ENCODE results near the gene BLID.

BLID gene

GRCh38 chr11:122156940-122157382 is 40.9 kb upstream of the BLID start:
- Histone ChIP-seq H2AK5ac (ENCODE audit: low read length) (no peak overlapping the region), H3K9ac (ENCODE audit: low read length) (no peak overlapping the region), H3K79me2 (ENCODE audit: control insufficient read depth, insufficient read depth, low read length, poor library complexity) (no peaks in the 10 kb centered on the region), H4K91ac (ENCODE audit: low read depth, low read length) (no peak overlapping the region), H3K9me3 (ENCODE audit: insufficient read depth, low read depth, low read length) (no peaks in the 10 kb centered on the region), H3K4ac (ENCODE audit: low read depth, low read length) (no peak overlapping the region), H3K27ac (ENCODE audit: low read depth, low read length) (no peak overlapping the region), H2BK12ac (ENCODE audit: low read length) (no peak overlapping the region), H4K12ac (ENCODE audit: low read depth, low read length) (no peak overlapping the region), H3K14ac (ENCODE audit: low read length) (no peak overlapping the region), H3K27me3 (ENCODE audit: insufficient read depth, low read length) (no peaks in the 10 kb centered on the region), H4K8ac (ENCODE audit: low read depth, low read length) (no peak overlapping the region), H3K4me2 (ENCODE audit: low read length) (no peak overlapping the region), H3K4me3 (ENCODE audit: low read depth, low read length) (no peak overlapping the region), H3K18ac (ENCODE audit: low read length) (no peak overlapping the region), H2BK120ac (ENCODE audit: insufficient read depth, low read length, poor library complexity) (no peak overlapping the region), H3K79me1 (ENCODE audit: low read length) (no peaks in the 10 kb centered on the region), H3K4me1 (ENCODE audit: control insufficient read depth in 1 of 2, insufficient read depth in 2 of 2, low read length in 2 of 2) (no peaks in the 10 kb centered on the region), H3K23ac (ENCODE audit: low read length) (no peak overlapping the region), H2BK5ac (ENCODE audit: low read depth, low read length, poor library complexity) (no peak overlapping the region), H2AFZ (ENCODE audit: insufficient read depth, low read length, poor library complexity) (no peak overlapping the region), H3K36me3 (ENCODE audit: control insufficient read depth in 1 of 2, insufficient read depth in 2 of 2, low read length in 2 of 2) (no peaks in the 10 kb centered on the region)
- no CpG with 5 or more reads among the region's 7 CpGs for WGBS (ENCODE audit: extremely low coverage, insufficient coverage, insufficient read length)
- DNase-seq, result no peak

GRCh38 chr11:122155765-122156527 is 39.9 kb upstream of the BLID start:
- Histone ChIP-seq H2BK120ac (ENCODE audit: insufficient read depth, low read length, poor library complexity) (no peak overlapping the region), H3K27ac (ENCODE audit: low read depth, low read length) (no peak overlapping the region), H3K27me3 (ENCODE audit: insufficient read depth, low read length) (no peaks in the 10 kb centered on the region), H3K9ac (ENCODE audit: low read length) (no peak overlapping the region), H2BK5ac (ENCODE audit: low read depth, low read length, poor library complexity) (no peak overlapping the region), H3K23ac (ENCODE audit: low read length) (no peak overlapping the region), H3K36me3 (ENCODE audit: control insufficient read depth in 1 of 2, insufficient read depth in 2 of 2, low read length in 2 of 2) (no peaks in the 10 kb centered on the region), H3K4me3 (ENCODE audit: low read depth, low read length) (no peak overlapping the region), H3K4me1 (ENCODE audit: control insufficient read depth in 1 of 2, insufficient read depth in 2 of 2, low read length in 2 of 2) (no peaks in the 10 kb centered on the region), H3K4ac (ENCODE audit: low read depth, low read length) (no peak overlapping the region), H4K8ac (ENCODE audit: low read depth, low read length) (no peak overlapping the region), H2AFZ (ENCODE audit: insufficient read depth, low read length, poor library complexity) (no peak overlapping the region), H4K91ac (ENCODE audit: low read depth, low read length) (no peak overlapping the region), H3K9me3 (ENCODE audit: insufficient read depth, low read depth, low read length) (no peaks in the 10 kb centered on the region), H3K18ac (ENCODE audit: low read length) (no peak overlapping the region), H3K14ac (ENCODE audit: low read length) (no peak overlapping the region), H3K79me2 (ENCODE audit: control insufficient read depth, insufficient read depth, low read length, poor library complexity) (no peaks in the 10 kb centered on the region), H3K4me2 (ENCODE audit: low read length) (no peak overlapping the region), H2BK12ac (ENCODE audit: low read length) (no peak overlapping the region), H4K12ac (ENCODE audit: low read depth, low read length) (no peak overlapping the region), H2AK5ac (ENCODE audit: low read length) (no peak overlapping the region), H3K79me1 (ENCODE audit: low read length) (no peaks in the 10 kb centered on the region)
- WGBS (ENCODE audit: extremely low coverage, insufficient coverage, insufficient read length), result no CpG with 5 or more reads among the region's 14 CpGs
- DNase-seq, result no peak

GRCh38 chr11:122154994-122155393 is 39.0 kb upstream of the BLID start:
- no CpG with 5 or more reads among the region's 1 CpG for WGBS (ENCODE audit: extremely low coverage, insufficient coverage, insufficient read length)
- no peak overlapping the region for H2AK5ac ChIP-seq (ENCODE audit: low read length)
- no peaks in the 10 kb centered on the region for H3K79me1 ChIP-seq (ENCODE audit: low read length)
- H3K23ac ChIP-seq (ENCODE audit: low read length), result no peak overlapping the region
- H4K12ac ChIP-seq (ENCODE audit: low read depth, low read length), result no peak overlapping the region
- no peak overlapping the region for H3K4me2 ChIP-seq (ENCODE audit: low read length)
- no peak overlapping the region for H3K4ac ChIP-seq (ENCODE audit: low read depth, low read length)
- H3K36me3 ChIP-seq (ENCODE audit: control insufficient read depth in 1 of 2, insufficient read depth in 2 of 2, low read length in 2 of 2), result no peaks in the 10 kb centered on the region
- H3K9ac ChIP-seq (ENCODE audit: low read length), result no peak overlapping the region
- no peak for DNase-seq
- H3K27ac ChIP-seq (ENCODE audit: low read depth, low read length), result no peak overlapping the region
- no peak overlapping the region for H3K14ac ChIP-seq (ENCODE audit: low read length)
- H4K8ac ChIP-seq (ENCODE audit: low read depth, low read length), result no peak overlapping the region
- H2BK5ac ChIP-seq (ENCODE audit: low read depth, low read length, poor library complexity), result no peak overlapping the region
- no peak overlapping the region for H3K4me3 ChIP-seq (ENCODE audit: low read depth, low read length)
- H2AFZ ChIP-seq (ENCODE audit: insufficient read depth, low read length, poor library complexity), result no peak overlapping the region
- no peaks in the 10 kb centered on the region for H3K4me1 ChIP-seq (ENCODE audit: control insufficient read depth in 1 of 2, insufficient read depth in 2 of 2, low read length in 2 of 2)
- H3K79me2 ChIP-seq (ENCODE audit: control insufficient read depth, insufficient read depth, low read length, poor library complexity), result no peaks in the 10 kb centered on the region
- H3K9me3 ChIP-seq (ENCODE audit: insufficient read depth, low read depth, low read length), result no peaks in the 10 kb centered on the region
- H2BK12ac ChIP-seq (ENCODE audit: low read length), result no peak overlapping the region
- no peak overlapping the region for H4K91ac ChIP-seq (ENCODE audit: low read depth, low read length)
- H3K18ac ChIP-seq (ENCODE audit: low read length), result no peak overlapping the region
- no peak overlapping the region for H2BK120ac ChIP-seq (ENCODE audit: insufficient read depth, low read length, poor library complexity)
- no peaks in the 10 kb centered on the region for H3K27me3 ChIP-seq (ENCODE audit: insufficient read depth, low read length)

GRCh38 chr11:122154227-122154626 is 38.2 kb upstream of the BLID start:
- Histone ChIP-seq H4K8ac (ENCODE audit: low read depth, low read length) (no peak overlapping the region), H2BK12ac (ENCODE audit: low read length) (no peak overlapping the region), H3K27ac (ENCODE audit: low read depth, low read length) (no peak overlapping the region), H3K79me1 (ENCODE audit: low read length) (no peaks in the 10 kb centered on the region), H3K23ac (ENCODE audit: low read length) (no peak overlapping the region), H4K12ac (ENCODE audit: low read depth, low read length) (no peak overlapping the region), H3K4me1 (ENCODE audit: control insufficient read depth in 1 of 2, insufficient read depth in 2 of 2, low read length in 2 of 2) (no peaks in the 10 kb centered on the region), H3K4me2 (ENCODE audit: low read length) (no peak overlapping the region), H3K4ac (ENCODE audit: low read depth, low read length) (no peak overlapping the region), H3K14ac (ENCODE audit: low read length) (no peak overlapping the region), H3K36me3 (ENCODE audit: control insufficient read depth in 1 of 2, insufficient read depth in 2 of 2, low read length in 2 of 2) (no peaks in the 10 kb centered on the region), H3K9ac (ENCODE audit: low read length) (no peak overlapping the region), H3K4me3 (ENCODE audit: low read depth, low read length) (no peak overlapping the region), H2BK5ac (ENCODE audit: low read depth, low read length, poor library complexity) (no peak overlapping the region), H4K91ac (ENCODE audit: low read depth, low read length) (no peak overlapping the region), H3K79me2 (ENCODE audit: control insufficient read depth, insufficient read depth, low read length, poor library complexity) (no peaks in the 10 kb centered on the region), H3K9me3 (ENCODE audit: insufficient read depth, low read depth, low read length) (no peaks in the 10 kb centered on the region), H3K18ac (ENCODE audit: low read length) (no peak overlapping the region), H2AFZ (ENCODE audit: insufficient read depth, low read length, poor library complexity) (no peak overlapping the region), H3K27me3 (ENCODE audit: insufficient read depth, low read length) (no peaks in the 10 kb centered on the region), H2AK5ac (ENCODE audit: low read length) (no peak overlapping the region), H2BK120ac (ENCODE audit: insufficient read depth, low read length, poor library complexity) (no peak overlapping the region)
- DNase-seq, result no peak
- no CpG with 5 or more reads among the region's 6 CpGs for WGBS (ENCODE audit: extremely low coverage, insufficient coverage, insufficient read length)

Data from trophoblast cell (in vitro differentiated cells and primary cell).